Activated T-helper 1 cell treated with anti-CD3 and anti-CD28 coated beads, Interleukin-12 subunit alpha, Interleukin-12 subunit beta, Interleukin-2, Interleukin-4 antibody, amounts not matched to agents 30 ng/mL and 10 ng/mL and 1 ng/mL, durations not matched to agents 14 hours and 24 hours and 36 hours (primary cell): ENCODE results near the gene PDCD11. TPM values are rescaled to one million over a fixed set of nuclear protein-coding genes. Genes with fewer than 3 reads are reported as not detected.
A peak's percentile ranks its signal among the peaks of the same experiment; 100 is the strongest.
"Not testable (repeated sequence)": the region's sequence is repeated elsewhere in the genome, so short reads cannot be mapped to it uniquely, and the experiment has no call there.

Source experiments
- DNase-seq: peaks from one replicate; pipeline ENCODE4 v3.0.0; 2021; ENCODE audit warnings: low spot score
- H3K27ac Mint-ChIP-seq: one replicate; pipeline ENCODE4 v1.8.0; 2021; ENCODE audit warnings: mild to moderate bottlenecking, mixed read lengths
- H3K27me3 Mint-ChIP-seq: one replicate; pipeline ENCODE4 v1.8.0; 2022; ENCODE audit warnings: mild to moderate bottlenecking, moderate library complexity, mixed read lengths; ENCODE audit not compliant: insufficient read depth
- H3K36me3 Mint-ChIP-seq: one replicate; pipeline ENCODE4 v1.8.0; 2021; ENCODE audit warnings: low read depth, mixed read lengths
- H3K4me1 Mint-ChIP-seq: one replicate; pipeline ENCODE4 v1.8.0; 2021; ENCODE audit warnings: low read depth, mixed read lengths
- H3K4me3 Mint-ChIP-seq: one replicate; pipeline ENCODE4 v1.8.0; 2021; ENCODE audit warnings: mild to moderate bottlenecking, moderate library complexity, mixed read lengths
- H3K9me3 Mint-ChIP-seq: one replicate; pipeline ENCODE4 v1.8.0; 2021; ENCODE audit warnings: mixed read lengths
- intact Hi-C: fragments of 100-400 bp; cut with micrococcal nuclease; formaldehyde crosslinking; loops from one replicate; pipeline ENCODE4 v1.15.1; 2024
- total RNA-seq: library from RNA; stranded (reverse); gene quantifications from 2 replicates; pipeline ENCODE4 v1.2.3, GENCODE V29; 2022

The PDCD11 gene
- total RNA-seq, 1 donor from 2014 or later, result 99.0 TPM

DNA sequence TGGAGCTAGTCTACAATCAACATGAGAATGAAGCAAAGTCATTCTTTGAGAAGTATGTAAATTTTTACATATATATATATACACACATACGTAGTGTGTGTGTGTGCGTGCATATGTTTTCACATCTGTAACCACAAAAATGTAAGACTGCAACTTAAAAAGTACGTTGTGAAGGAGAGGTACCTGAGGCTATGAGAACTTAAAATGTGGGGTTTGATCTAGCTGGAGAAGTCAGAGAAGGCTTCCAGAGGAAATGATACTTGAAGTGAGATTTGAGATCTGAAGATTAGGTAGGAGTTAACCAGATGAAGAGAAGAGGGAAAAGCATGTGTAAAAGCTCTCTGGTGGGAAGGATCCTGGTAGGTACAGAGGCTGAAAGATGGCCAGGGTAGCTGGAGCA, 22.9 kb upstream of the PDCD11 start:
- Mint-ChIP-seq H3K4me3 (peak overlapping the region; percentile 1), H3K36me3 (peaks cover 25% of the 10 kb centered on the region), H3K27ac (peak overlapping the region; percentile 56), H3K9me3 (no peaks in the 10 kb centered on the region), H3K27me3 (no peaks in the 10 kb centered on the region), H3K4me1 (peaks cover 16% of the 10 kb centered on the region)
- DNase-seq, result no peak
- intact Hi-C loops, result no loop called here

- Mint-ChIP-seq H3K27me3 (no peaks in the 10 kb centered on the region), H3K27ac (no peak overlapping the region), H3K4me3 (no peak overlapping the region), H3K4me1 (peaks cover 16% of the 10 kb centered on the region), H3K36me3 (peaks cover 24% of the 10 kb centered on the region), H3K9me3 (no peaks in the 10 kb centered on the region)
- intact Hi-C loops, result no loop called here
- no peak for DNase-seq
Measured at GRCh38 chr10:103374263-103374662, 22.2 kb upstream of the PDCD11 start.

GRCh38 chr10:103382769-103383168, 13.7 kb upstream of the PDCD11 start:
- Mint-ChIP-seq H3K4me1 (no peaks in the 10 kb centered on the region), H3K36me3 (peaks cover 35% of the 10 kb centered on the region), H3K9me3 (no peaks in the 10 kb centered on the region), H3K27ac (no peak overlapping the region), H3K27me3 (no peaks in the 10 kb centered on the region), H3K4me3 (no peak overlapping the region)
- intact Hi-C loops, result no loop called here
- no peak for DNase-seq

DNA sequence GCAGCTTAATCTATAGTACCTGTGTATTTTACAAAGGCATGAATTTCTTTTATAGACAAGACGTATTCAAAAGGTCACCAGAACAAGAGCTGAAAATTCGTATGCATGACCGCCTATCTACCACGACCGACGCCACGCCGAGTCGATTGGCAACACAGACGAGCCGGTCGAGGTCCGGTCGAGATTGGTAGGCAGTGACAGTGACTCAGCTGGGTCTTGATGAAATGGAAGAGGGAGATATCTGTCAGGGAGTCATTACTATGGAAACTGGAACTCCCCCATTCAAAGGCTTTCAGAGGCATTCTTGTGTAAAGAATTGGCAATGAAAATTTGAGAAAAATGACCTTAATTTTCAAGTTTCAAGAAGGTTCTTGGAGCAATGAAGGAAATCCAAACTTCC, 2.2 kb upstream of the PDCD11 start:
- intact Hi-C loops, result no loop called here
- H3K36me3 Mint-ChIP-seq, result peaks cover 52% of the 10 kb centered on the region
- H3K27ac Mint-ChIP-seq, result peak overlapping the region; percentile 71
- H3K27me3 Mint-ChIP-seq, result no peaks in the 10 kb centered on the region
- DNase-seq, result no peak
- no peaks in the 10 kb centered on the region for H3K9me3 Mint-ChIP-seq
- H3K4me3 Mint-ChIP-seq, result peak overlapping the region; percentile 75
- peaks cover 54% of the 10 kb centered on the region for H3K4me1 Mint-ChIP-seq

DNA sequence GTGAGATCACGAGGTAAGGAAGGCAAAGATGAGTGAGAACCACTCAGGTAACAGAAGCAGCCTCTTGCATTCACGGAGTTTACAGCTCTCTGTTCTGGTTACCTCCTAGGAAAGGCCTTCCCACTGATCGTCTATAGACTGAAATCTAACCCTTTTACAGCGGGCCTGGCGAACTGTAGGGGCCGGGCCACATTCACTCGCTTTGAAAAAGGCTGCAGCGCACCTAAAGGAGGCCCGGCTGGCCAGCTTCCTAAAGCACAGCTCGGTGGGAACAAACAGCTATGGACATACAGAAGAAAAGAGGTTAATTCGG, 716 bp upstream of the PDCD11 start:
- Mint-ChIP-seq H3K27ac (peak overlapping the region; percentile 96), H3K36me3 (peaks cover 62% of the 10 kb centered on the region), H3K4me1 (peaks cover 62% of the 10 kb centered on the region), H3K27me3 (no peaks in the 10 kb centered on the region), H3K9me3 (no peaks in the 10 kb centered on the region), H3K4me3 (peak overlapping the region; percentile 99)
- no peak for DNase-seq
- intact Hi-C loops, result loop anchor here (1.0 kb wide), 4 partner anchors 27 to 893 kb away; partner anchors contain the start of genes ACTR1A, PCGF6 and WBP1L

GRCh38 chr10:103396789-103397087, 312 bp downstream of the PDCD11 start:
- intact Hi-C loops, result loop anchor here (1.0 kb wide), 4 partner anchors 28 to 894 kb away; partner anchors contain the start of genes ACTR1A, PCGF6 and WBP1L
- H3K27me3 Mint-ChIP-seq, result no peaks in the 10 kb centered on the region
- no peaks in the 10 kb centered on the region for H3K9me3 Mint-ChIP-seq
- peak overlapping the region; percentile 99 for H3K4me3 Mint-ChIP-seq
- no peak for DNase-seq
- H3K4me1 Mint-ChIP-seq, result peaks cover 58% of the 10 kb centered on the region
- H3K36me3 Mint-ChIP-seq, result peaks cover 62% of the 10 kb centered on the region
- H3K27ac Mint-ChIP-seq, result peak overlapping the region; percentile 96

DNA sequence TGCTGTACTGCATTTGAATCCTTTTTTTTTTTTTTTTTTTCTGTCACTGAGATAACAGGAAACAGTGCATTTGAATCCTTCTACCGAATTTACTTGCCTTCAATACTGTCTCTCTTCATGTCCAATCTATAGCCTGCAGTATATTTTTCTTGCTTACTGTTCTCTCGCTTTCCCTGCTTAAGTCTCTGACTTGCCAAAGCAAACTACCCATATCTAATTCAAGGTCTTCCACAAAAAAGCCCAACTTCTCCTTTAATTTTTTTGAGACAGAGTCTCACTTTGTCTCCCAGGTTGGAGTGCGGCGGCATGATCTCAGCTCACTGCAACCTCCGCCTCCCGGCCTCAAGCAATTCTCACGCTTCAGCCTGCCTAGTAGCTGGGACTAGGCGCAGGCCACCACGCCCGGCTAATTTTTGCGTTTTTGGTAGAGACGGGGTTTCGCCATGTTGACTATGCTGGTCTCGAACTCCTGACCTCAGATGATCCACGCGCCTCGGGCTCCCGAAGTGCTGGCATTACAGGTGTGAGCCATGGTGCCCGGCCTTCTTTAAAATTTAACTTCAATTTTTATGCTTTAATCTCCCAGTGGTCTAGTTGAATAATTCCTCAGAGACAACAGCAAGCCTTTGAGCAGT, 882 bp downstream of the PDCD11 start:
- no peak for DNase-seq
- Mint-ChIP-seq H3K4me3 (peak overlapping the region; percentile 99), H3K4me1 (peaks cover 58% of the 10 kb centered on the region), H3K9me3 (no peaks in the 10 kb centered on the region), H3K27me3 (no peaks in the 10 kb centered on the region), H3K27ac (peak overlapping the region; percentile 96), H3K36me3 (peaks cover 61% of the 10 kb centered on the region)
- intact Hi-C loops, result no loop called here

GRCh38 chr10:103413564-103413963, 17.1 kb downstream of the PDCD11 start:
- H3K36me3 Mint-ChIP-seq, result peaks cover 69% of the 10 kb centered on the region
- no peaks in the 10 kb centered on the region for H3K27me3 Mint-ChIP-seq
- no peak overlapping the region for H3K27ac Mint-ChIP-seq
- H3K9me3 Mint-ChIP-seq, result no peaks in the 10 kb centered on the region
- H3K4me3 Mint-ChIP-seq, result no peak overlapping the region
- intact Hi-C loops, result loop anchor here (10.0 kb wide), 1 partner anchor 151 kb away; no protein-coding TSS in a partner anchor
- peaks cover 10% of the 10 kb centered on the region for H3K4me1 Mint-ChIP-seq
- DNase-seq, result no peak

DNA sequence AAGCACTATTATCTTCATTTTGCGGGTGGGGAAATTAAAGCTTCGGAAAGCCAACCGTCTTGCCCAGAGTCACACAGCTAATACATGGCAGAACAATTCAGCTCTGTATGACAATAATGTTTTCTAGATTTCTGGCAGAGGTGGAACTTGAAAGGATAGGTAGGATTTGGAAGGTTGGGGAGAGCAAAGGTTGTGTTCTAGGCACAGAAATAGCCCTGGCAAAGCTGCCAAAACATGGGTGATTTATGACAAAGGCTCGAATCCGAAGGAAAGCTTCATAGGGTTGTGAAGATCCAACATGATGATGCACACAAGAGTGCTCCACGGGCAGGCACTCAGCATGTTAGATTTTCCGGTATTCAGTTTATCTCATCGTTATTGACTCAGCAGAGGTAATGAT, 19.2 kb downstream of the PDCD11 start:
- Mint-ChIP-seq H3K4me3 (no peak overlapping the region), H3K9me3 (no peaks in the 10 kb centered on the region), H3K4me1 (peaks cover 10% of the 10 kb centered on the region), H3K36me3 (peaks cover 63% of the 10 kb centered on the region), H3K27me3 (no peaks in the 10 kb centered on the region), H3K27ac (no peak overlapping the region)
- intact Hi-C loops, result loop anchor here (10.0 kb wide), 1 partner anchor 149 kb away; no protein-coding TSS in a partner anchor
- no peak for DNase-seq

DNA sequence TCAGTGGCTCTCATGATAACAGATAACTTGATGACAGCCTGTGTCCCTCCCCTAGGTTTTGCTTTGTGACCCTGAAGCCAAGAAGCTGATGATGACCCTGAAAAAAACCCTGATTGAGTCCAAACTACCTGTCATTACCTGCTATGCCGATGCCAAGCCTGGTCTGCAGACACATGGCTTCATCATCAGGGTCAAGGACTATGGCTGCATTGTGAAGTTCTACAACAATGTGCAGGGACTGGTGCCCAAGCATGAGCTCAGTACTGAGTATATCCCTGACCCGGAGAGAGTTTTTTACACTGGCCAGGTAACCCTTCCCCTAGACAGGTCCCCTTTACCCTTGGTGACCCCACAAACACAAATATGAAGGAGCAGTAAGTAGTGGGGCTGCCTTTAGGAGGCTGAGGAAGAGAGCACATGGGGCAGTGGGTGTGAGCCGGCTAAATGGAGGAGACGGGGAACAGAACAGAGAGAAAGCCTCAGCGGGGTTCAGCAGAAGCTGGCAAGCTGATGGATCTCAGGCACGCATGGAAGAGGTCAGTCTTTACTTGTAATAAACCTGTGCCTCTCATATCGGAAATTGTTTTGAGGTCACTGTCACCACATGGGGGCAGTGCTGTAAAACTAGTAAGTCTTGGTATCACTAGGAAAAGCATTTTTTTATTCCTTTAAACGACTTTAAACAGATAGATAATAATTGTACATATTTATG, 20.2 kb downstream of the PDCD11 start:
- no peaks in the 10 kb centered on the region for H3K27me3 Mint-ChIP-seq

GRCh38 chr10:103417148-103417469, 20.7 kb downstream of the PDCD11 start:
- H3K9me3 Mint-ChIP-seq, H3K27ac Mint-ChIP-seq, H3K27me3 Mint-ChIP-seq, DNase-seq, H3K4me1 Mint-ChIP-seq, H3K4me3 Mint-ChIP-seq: not testable (repeated sequence)
- intact Hi-C loops, result loop anchor here (1.0 to 10.0 kb wide), 2 partner anchors 68 to 148 kb away; no protein-coding TSS in a partner anchor
- peaks cover 67% of the 10 kb centered on the region for H3K36me3 Mint-ChIP-seq

More for the DNA sequence above, 20.2 kb downstream of the PDCD11 start:
- Mint-ChIP-seq H3K9me3 (no peaks in the 10 kb centered on the region), H3K4me1 (peaks cover 10% of the 10 kb centered on the region), H3K27ac (no peak overlapping the region), H3K4me3 (no peak overlapping the region), H3K36me3 (peaks cover 66% of the 10 kb centered on the region)
- intact Hi-C loops, result loop anchor here (1.0 to 10.0 kb wide), 2 partner anchors 69 to 148 kb away; no protein-coding TSS in a partner anchor
- DNase-seq, result peak; percentile 39

- no peak for DNase-seq
- Mint-ChIP-seq H3K9me3 (no peaks in the 10 kb centered on the region), H3K27ac (no peak overlapping the region), H3K27me3 (no peaks in the 10 kb centered on the region), H3K4me3 (no peak overlapping the region), H3K36me3 (peaks cover 68% of the 10 kb centered on the region), H3K4me1 (peaks cover 10% of the 10 kb centered on the region)
- intact Hi-C loops, result loop anchor here (1.0 to 10.0 kb wide), 2 partner anchors 68 to 147 kb away; no protein-coding TSS in a partner anchor
Measured at GRCh38 chr10:103417601-103418000, 21.2 kb downstream of the PDCD11 start.

GRCh38 chr10:103419101-103419500, 22.7 kb downstream of the PDCD11 start:
- H3K27ac Mint-ChIP-seq, result no peak overlapping the region
- no peak for DNase-seq
- intact Hi-C loops, result loop anchor here (10.0 kb wide), 1 partner anchor 146 kb away; no protein-coding TSS in a partner anchor
- peaks cover 69% of the 10 kb centered on the region for H3K36me3 Mint-ChIP-seq
- peaks cover 10% of the 10 kb centered on the region for H3K4me1 Mint-ChIP-seq
- no peaks in the 10 kb centered on the region for H3K9me3 Mint-ChIP-seq
- H3K4me3 Mint-ChIP-seq, result no peak overlapping the region
- no peaks in the 10 kb centered on the region for H3K27me3 Mint-ChIP-seq
